B cell (primary cell): Measurements from ENCODE around the gene CABLES1.

Experiments
- EZH2 ChIP-seq: IDR thresholded peaks from 2 replicates; pipeline ENCODE4 v1.6.1; 2012; ENCODE audit warnings: borderline replicate concordance, low read depth, mild to moderate bottlenecking, moderate library complexity, low read length; ENCODE audit not compliant: insufficient read depth, poor library complexity, severe bottlenecking
- TF ChIP-seq, protein P1 (sequence below): fragments of 200-600 bp; IDR thresholded peaks from one replicate; pipeline ENCODE4 v1.8.0; 2022; ENCODE audit warnings: antibody characterized with exemption, mild to moderate bottlenecking

DNA sequence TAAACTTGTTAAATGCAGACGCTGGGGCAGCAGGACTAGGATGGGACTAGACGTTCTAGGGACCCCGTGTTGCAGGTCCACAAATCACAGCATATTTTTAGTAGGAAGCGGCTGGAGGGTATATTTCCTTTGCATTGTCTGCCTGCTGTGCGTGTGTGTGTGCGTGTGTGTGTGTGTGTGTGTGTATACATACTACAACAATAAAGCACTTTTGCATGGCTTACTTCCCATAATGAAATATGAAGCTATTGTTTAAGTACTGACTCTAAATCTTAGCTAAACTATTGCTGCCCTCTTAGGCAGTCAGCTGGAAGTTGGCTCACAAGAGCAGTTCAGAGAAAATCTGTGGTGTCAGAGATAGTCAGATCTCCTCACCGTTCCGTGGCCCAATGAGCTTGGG lies 133.4 kb downstream of the CABLES1 start:
- TF ChIP-seq, protein P1, sequence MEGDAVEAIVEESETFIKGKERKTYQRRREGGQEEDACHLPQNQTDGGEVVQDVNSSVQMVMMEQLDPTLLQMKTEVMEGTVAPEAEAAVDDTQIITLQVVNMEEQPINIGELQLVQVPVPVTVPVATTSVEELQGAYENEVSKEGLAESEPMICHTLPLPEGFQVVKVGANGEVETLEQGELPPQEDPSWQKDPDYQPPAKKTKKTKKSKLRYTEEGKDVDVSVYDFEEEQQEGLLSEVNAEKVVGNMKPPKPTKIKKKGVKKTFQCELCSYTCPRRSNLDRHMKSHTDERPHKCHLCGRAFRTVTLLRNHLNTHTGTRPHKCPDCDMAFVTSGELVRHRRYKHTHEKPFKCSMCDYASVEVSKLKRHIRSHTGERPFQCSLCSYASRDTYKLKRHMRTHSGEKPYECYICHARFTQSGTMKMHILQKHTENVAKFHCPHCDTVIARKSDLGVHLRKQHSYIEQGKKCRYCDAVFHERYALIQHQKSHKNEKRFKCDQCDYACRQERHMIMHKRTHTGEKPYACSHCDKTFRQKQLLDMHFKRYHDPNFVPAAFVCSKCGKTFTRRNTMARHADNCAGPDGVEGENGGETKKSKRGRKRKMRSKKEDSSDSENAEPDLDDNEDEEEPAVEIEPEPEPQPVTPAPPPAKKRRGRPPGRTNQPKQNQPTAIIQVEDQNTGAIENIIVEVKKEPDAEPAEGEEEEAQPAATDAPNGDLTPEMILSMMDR: no peak
- TF ChIP-seq EZH2: no peak
